Endothelial cell of umbilical vein (primary cell): ENCODE results near the gene HRH2.

ENCODE experiments used
- POLR2A ChIP-seq: IDR thresholded peaks from 2 replicates; pipeline ENCODE4 v1.6.1; 2012; ENCODE audit warnings: low read depth, mild to moderate bottlenecking, control low read depth, low read length
- TF ChIP-seq, protein P1 (sequence below), 2 donors: IDR thresholded peaks; 1 replicate in 1 of 2; 2 replicates in 1 of 2; pipeline ENCODE4 v1.5.1; 2011; ENCODE audit warnings: low read length in 2 of 2, mild to moderate bottlenecking in 2 of 2, moderate library complexity in 2 of 2, control low read depth in 1 of 2, inconsistent platforms in 1 of 2, low read depth in 1 of 2; ENCODE audit not compliant: insufficient read depth in 1 of 2; ENCODE audit errors: extremely low read depth in 1 of 2

DNA sequence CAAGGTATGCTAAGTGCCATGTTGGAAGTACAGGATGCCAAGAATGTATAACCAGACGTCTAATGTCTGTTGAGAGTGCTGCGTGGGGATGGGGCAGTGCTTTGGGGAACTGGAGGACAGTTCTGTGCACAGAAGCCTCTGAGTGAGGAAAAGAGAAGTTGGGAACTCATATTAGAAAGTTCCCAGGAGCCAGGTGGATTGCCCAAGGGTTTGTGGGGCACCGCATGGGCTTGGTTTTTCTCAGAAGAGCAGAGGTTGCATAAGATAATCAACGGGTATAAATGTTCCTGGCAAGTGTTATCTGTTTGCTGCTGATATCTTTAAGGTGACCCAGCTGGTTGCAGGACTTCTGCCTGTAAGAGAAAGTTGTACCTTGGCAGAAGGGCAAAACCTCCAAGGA is 13.1 kb downstream of the HRH2 start:
- TF ChIP-seq, protein P1, sequence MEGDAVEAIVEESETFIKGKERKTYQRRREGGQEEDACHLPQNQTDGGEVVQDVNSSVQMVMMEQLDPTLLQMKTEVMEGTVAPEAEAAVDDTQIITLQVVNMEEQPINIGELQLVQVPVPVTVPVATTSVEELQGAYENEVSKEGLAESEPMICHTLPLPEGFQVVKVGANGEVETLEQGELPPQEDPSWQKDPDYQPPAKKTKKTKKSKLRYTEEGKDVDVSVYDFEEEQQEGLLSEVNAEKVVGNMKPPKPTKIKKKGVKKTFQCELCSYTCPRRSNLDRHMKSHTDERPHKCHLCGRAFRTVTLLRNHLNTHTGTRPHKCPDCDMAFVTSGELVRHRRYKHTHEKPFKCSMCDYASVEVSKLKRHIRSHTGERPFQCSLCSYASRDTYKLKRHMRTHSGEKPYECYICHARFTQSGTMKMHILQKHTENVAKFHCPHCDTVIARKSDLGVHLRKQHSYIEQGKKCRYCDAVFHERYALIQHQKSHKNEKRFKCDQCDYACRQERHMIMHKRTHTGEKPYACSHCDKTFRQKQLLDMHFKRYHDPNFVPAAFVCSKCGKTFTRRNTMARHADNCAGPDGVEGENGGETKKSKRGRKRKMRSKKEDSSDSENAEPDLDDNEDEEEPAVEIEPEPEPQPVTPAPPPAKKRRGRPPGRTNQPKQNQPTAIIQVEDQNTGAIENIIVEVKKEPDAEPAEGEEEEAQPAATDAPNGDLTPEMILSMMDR (IDR thresholded peaks at IDR 0.05; ENCODE audit: extremely low read depth in 1 of 2, insufficient read depth in 1 of 2, low read depth in 1 of 2, low read length in 2 of 2) = no peak
- TF ChIP-seq POLR2A = no peak
